ENCODE results near the gene CKMT1A.
"Not testable (repeated sequence)": the region's sequence is repeated elsewhere in the genome, so short reads cannot be mapped to it uniquely, and the experiment has no call there.

DNA sequence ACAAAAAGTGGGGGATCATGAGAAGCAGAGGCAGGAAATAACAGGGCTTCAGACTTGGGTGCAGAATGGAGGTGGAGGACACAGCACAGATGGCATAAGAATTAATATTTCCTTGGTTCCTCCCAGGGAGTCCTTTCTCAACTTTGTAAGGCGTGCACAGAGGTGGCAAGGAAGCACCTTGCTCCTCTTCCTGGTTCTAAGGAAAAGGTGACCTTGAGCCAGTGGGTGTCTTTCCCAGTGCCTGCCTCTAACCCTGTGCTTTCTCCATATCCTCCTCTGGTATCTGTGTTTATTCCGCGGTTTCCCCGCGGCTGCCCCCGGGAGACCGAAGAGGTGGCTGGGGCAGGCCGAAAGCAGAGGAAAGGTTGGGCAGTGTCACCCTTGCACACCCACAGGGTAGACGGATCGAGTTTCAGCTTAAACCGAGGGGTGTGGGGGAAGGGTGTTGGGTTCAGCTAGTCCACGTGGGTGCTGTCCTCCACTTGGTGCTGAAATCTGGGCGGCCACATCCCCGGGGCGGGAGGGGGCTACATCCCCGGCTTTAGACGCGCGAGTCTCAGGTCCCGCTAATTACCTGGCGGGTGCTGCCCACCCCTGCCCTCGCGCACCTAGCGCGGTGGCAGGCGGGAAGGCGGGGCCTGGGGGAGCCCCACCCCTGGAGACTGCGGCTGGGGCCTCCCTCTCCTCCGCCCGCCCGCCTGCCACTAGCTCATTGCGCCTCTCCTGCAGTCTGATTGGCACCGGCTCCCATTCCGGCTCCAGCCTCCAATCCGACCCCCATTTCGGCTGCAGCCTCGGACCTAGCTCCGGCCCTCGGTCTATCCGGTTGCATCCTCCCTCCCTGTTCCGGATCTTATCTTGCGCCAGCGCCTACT lies at the start of gene CKMT1A:
- not testable (repeated sequence) for TF ChIP-seq CTCF (IDR thresholded peaks at IDR 0.05); POLR2AphosphoS5 (IDR thresholded peaks at IDR 0.05; ENCODE audit: low read depth, low read length); SIN3A (IDR thresholded peaks at IDR 0.05; ENCODE audit: borderline replicate concordance, insufficient read depth, low read depth, low read length); REST (IDR thresholded peaks at IDR 0.05; ENCODE audit: insufficient read depth in 1 of 2, low read depth in 2 of 2, low read length in 1 of 2)
